Measurements from ENCODE around the gene WDFY3. TPM values are rescaled to one million over a fixed set of nuclear protein-coding genes. Genes with fewer than 3 reads are reported as not detected.

The WDFY3 gene
- total RNA-seq, 1 experiment from 2014 or later, result 39.9 TPM

GRCh38 chr4:84846985-84847384 lies 119.5 kb downstream of the WDFY3 start:
- Histone ChIP-seq H3K4me3 (replicated peaks in 1 of 2; ENCODE audit: low read depth in 1 of 2, low read length in 2 of 2) (no peak overlapping the region), H3K27me3 (ENCODE audit: insufficient read depth, low read length) (no peaks in the 10 kb centered on the region), H3K4me2 (ENCODE audit: low read length) (no peak overlapping the region), H4K20me1 (ENCODE audit: insufficient read depth) (no peaks in the 10 kb centered on the region), H3K36me3 (ENCODE audit: control insufficient read depth in 1 of 2, insufficient read depth in 2 of 2, low read length in 2 of 2) (no peaks in the 10 kb centered on the region), H3K9me3 (ENCODE audit: control insufficient read depth in 1 of 2, insufficient read depth in 1 of 2, low read depth in 1 of 2, low read length in 2 of 2) (no peaks in the 10 kb centered on the region), H3K4me1 (ENCODE audit: control insufficient read depth in 1 of 2, insufficient read depth in 2 of 2, low read length in 2 of 2) (peaks cover 2 to 8% of the 10 kb centered on the region in 2 experiments; a peak in 3 of 4 replicates), H3K27ac (ENCODE audit: low read depth, low read length) (no peak overlapping the region), H3K79me2 (ENCODE audit: insufficient read depth, low read length) (no peaks in the 10 kb centered on the region), H3K9ac (ENCODE audit: low read length) (no peak overlapping the region), H2AFZ (ENCODE audit: low read depth, low read length, poor library complexity, severe bottlenecking) (no peak overlapping the region), H3K9me2 (ENCODE audit: insufficient read depth) (no peaks in the 10 kb centered on the region)
- no TSS peak for BruUV-seq (replicated peaks)
- ATAC-seq, result no peak
- no peak for TF ChIP-seq MAX (IDR thresholded peaks at IDR 0.05)
- TF ChIP-seq ZFX (IDR thresholded peaks at IDR 0.05), result no peak
- no peak for TF ChIP-seq TCF7L2 (IDR thresholded peaks at IDR 0.05; ENCODE audit: borderline replicate concordance, extremely low read depth, insufficient read depth, insufficient read length)
- intact Hi-C loops (cut with micrococcal nuclease), result no loop called here
- RAD21 ChIA-PET (ENCODE audit: low non-redundant PET in 1 of 2, low total read pairs in 2 of 2, uncharacterized antibody in 2 of 2, unreplicated experiment in 2 of 2), result no interaction called here
- CTCF ChIA-PET, result no interaction called here
- no peak for DNase-seq (ENCODE audit: low read depth, low spot score)
- POLR2A ChIA-PET, result no interaction called here

GRCh38 chr4:84841435-84841834 lies 125.1 kb downstream of the WDFY3 start:
- Histone ChIP-seq H2AFZ (ENCODE audit: low read depth, low read length, poor library complexity, severe bottlenecking) (no peak overlapping the region), H3K9ac (ENCODE audit: low read length) (no peak overlapping the region), H3K27ac (ENCODE audit: low read depth, low read length) (no peak overlapping the region), H4K20me1 (ENCODE audit: insufficient read depth) (no peaks in the 10 kb centered on the region), H3K4me3 (replicated peaks in 1 of 2; ENCODE audit: low read depth in 1 of 2, low read length in 2 of 2) (no peak overlapping the region), H3K36me3 (ENCODE audit: control insufficient read depth in 1 of 2, insufficient read depth in 2 of 2, low read length in 2 of 2) (peaks cover 0 to 4% of the 10 kb centered on the region in 2 experiments; a peak in 1 of 4 replicates), H3K9me2 (ENCODE audit: insufficient read depth) (no peaks in the 10 kb centered on the region), H3K9me3 (ENCODE audit: control insufficient read depth in 1 of 2, insufficient read depth in 1 of 2, low read depth in 1 of 2, low read length in 2 of 2) (no peaks in the 10 kb centered on the region), H3K79me2 (ENCODE audit: insufficient read depth, low read length) (no peaks in the 10 kb centered on the region), H3K4me1 (ENCODE audit: control insufficient read depth in 1 of 2, insufficient read depth in 2 of 2, low read length in 2 of 2) (no peaks in the 10 kb centered on the region), H3K27me3 (ENCODE audit: insufficient read depth, low read length) (no peaks in the 10 kb centered on the region), H3K4me2 (ENCODE audit: low read length) (no peak overlapping the region)
- BruUV-seq (replicated peaks), result no TSS peak
- intact Hi-C loops (cut with micrococcal nuclease), result no loop called here
- TF ChIP-seq EZH2phosphoT487 (IDR thresholded peaks at IDR 0.05; ENCODE audit: borderline replicate concordance), result no peak
- no peak for TF ChIP-seq JUND (IDR thresholded peaks at IDR 0.05)
- TF ChIP-seq ZNF274 (IDR thresholded peaks at IDR 0.05; ENCODE audit: low read depth, low read length), result no peak
- TF ChIP-seq CEBPB (IDR thresholded peaks at IDR 0.05; ENCODE audit: low read depth), result no peak
- ATAC-seq (no peak), DNase-seq (ENCODE audit: low read depth, low spot score) (no peak)
- ChIA-PET CTCF (no interaction called here), POLR2A (no interaction called here), RAD21 (ENCODE audit: low non-redundant PET in 1 of 2, low total read pairs in 2 of 2, uncharacterized antibody in 2 of 2, unreplicated experiment in 2 of 2) (no interaction called here)

All from HCT116 (cell line).